Stimulated activated CD4-positive, alpha-beta T cell treated with anti-CD3 and anti-CD28 coated beads, Interleukin-12 subunit alpha, Interleukin-12 subunit beta, amount 100 ng/mL, for 24 hours (primary cell): ENCODE measurements around the gene DMTF1.
"Not testable (repeated sequence)": the region's sequence is repeated elsewhere in the genome, so short reads cannot be mapped to it uniquely, and the experiment has no call there.

Experiments used
- DNase-seq, 2 experiments: peaks; one replicate each; pipeline ENCODE4 v3.0.0-alpha.2; 2020; ENCODE audit warnings: low read depth in 2 of 2

DMTF1 gene

GRCh38 chr7:87223666-87224065 is 71.4 kb downstream of the DMTF1 start:
- DNase-seq: no peak

- no peak for DNase-seq
Measured at GRCh38 chr7:87225696-87226095, 73.4 kb downstream of the DMTF1 start.

GRCh38 chr7:87226495-87226894 is 74.2 kb downstream of the DMTF1 start:
- no peak for DNase-seq

- no peak for DNase-seq
Measured at GRCh38 chr7:87231258-87231657, 79.0 kb downstream of the DMTF1 start.

- DNase-seq: no peak
Measured at GRCh38 chr7:87231711-87232110, 79.5 kb downstream of the DMTF1 start.

GRCh38 chr7:87234949-87235348 is 82.7 kb downstream of the DMTF1 start:
- no peak for DNase-seq

GRCh38 chr7:87238464-87239051 is 86.3 kb downstream of the DMTF1 start:
- not testable (repeated sequence) for DNase-seq

GRCh38 chr7:87245671-87246070 is 93.4 kb downstream of the DMTF1 start:
- DNase-seq: not testable (repeated sequence)
